GM12874 (cell line): ENCODE measurements around the gene COA1.

ENCODE experiments used
- TF ChIP-seq, protein P1 (sequence below): IDR thresholded peaks from 2 replicates; pipeline ENCODE4 v1.5.1; 2011; ENCODE audit warnings: low read depth, mild to moderate bottlenecking, control low read depth, low read length, moderate library complexity; ENCODE audit not compliant: insufficient read depth

The COA1 gene

GRCh38 chr7:43701929-43702328 is 27.4 kb downstream of the COA1 start:
- TF ChIP-seq, protein P1, sequence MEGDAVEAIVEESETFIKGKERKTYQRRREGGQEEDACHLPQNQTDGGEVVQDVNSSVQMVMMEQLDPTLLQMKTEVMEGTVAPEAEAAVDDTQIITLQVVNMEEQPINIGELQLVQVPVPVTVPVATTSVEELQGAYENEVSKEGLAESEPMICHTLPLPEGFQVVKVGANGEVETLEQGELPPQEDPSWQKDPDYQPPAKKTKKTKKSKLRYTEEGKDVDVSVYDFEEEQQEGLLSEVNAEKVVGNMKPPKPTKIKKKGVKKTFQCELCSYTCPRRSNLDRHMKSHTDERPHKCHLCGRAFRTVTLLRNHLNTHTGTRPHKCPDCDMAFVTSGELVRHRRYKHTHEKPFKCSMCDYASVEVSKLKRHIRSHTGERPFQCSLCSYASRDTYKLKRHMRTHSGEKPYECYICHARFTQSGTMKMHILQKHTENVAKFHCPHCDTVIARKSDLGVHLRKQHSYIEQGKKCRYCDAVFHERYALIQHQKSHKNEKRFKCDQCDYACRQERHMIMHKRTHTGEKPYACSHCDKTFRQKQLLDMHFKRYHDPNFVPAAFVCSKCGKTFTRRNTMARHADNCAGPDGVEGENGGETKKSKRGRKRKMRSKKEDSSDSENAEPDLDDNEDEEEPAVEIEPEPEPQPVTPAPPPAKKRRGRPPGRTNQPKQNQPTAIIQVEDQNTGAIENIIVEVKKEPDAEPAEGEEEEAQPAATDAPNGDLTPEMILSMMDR, result no peak

- TF ChIP-seq, protein P1, result no peak
These were observed 27.8 kb downstream of the COA1 start for GRCh38 chr7:43701500-43701854.

DNA sequence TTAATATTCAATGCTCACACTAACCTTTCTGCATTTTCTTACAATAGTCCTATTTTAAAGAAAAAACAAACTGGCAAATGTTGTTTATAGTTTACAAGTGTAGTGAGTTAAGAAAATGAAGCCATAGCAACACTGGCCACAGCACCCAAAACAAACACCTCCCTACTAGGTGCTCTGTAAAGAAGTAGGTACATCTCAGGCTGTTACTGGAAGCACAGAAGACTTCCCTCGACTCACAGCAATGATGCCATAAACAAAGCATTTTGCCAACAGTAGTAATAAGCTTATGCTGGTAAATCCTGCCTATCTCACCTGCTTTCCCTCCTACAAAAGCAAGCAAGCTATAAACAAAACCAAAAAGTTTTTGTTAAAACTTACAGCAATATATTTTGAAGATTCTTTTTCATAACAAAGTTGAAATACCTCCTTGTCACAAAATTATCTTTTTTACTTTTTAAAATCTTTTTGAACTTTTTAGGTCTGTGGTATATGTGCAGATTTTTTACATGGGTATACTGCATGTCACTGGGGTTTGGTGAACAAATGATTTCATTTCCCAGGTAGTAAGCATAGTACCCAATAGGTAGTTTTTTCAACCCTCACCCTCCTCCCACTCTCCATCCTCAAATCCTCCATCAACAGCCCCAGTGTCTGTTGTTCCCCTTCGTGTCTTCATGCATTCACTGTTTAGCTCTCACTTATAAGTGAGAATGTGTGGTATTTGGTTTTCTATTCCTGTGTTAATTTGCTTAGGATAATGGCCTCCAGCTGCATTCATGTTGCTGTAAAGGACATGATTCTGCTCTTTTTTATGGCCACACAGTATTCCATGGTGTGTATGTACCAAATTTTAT is 28.4 kb downstream of the COA1 start:
- TF ChIP-seq, protein P1, result no peak

DNA sequence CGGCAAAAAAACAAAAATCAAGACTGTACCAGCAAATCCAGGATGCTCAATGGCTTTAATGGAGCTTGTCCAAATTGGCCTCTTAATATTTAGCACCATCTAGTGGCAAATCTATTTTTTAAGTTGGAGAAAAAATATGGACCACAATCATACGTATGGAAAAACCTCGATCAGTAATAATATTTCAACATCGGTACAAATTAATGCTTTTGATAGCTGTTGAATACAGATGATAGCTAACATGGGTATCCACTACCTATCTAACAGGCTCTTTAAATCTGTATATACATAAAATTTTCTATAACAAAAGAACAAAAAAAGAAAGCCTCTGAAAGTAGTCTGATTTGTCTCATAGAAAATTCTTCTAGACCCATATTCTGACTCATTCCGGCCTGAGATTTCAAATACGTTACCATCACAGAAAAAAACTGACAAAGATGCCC is 29.2 kb downstream of the COA1 start:
- TF ChIP-seq, protein P1, result no peak

DNA sequence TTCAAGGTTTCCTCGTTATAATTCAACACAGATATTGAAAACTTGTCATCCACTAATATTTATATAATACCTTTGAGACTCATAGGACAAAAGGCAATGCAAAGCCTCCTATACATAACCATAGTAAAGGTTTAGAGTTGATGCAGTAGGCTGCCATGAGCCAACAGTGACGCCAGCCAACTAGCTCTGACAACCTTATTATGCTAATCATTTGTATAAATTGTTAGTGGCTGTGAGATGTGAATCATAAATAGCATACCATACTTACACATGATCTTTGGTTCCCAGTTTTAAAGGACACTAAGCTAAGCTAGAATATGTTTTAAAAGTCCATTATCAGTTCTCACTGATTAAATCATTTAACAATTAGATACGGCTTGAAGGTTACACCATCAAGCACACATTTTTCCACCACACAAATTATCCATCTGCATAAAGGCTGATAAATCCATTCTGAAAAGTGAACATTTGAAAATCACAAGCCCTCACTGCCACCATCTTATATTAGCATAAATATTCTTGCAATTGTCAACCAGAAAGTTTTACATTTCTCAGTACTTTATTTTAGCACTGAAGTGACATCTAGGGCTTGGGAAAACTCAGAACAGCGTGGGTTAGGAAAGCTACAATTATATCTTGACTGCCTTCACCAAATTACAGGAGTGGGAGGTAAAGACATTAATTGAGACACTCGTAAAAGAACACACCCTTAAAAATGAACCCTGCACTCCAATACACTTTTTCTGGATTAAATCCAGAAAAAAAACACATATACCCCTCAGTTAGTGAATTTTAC is 30.7 kb downstream of the COA1 start:
- TF ChIP-seq, protein P1, result no peak

DNA sequence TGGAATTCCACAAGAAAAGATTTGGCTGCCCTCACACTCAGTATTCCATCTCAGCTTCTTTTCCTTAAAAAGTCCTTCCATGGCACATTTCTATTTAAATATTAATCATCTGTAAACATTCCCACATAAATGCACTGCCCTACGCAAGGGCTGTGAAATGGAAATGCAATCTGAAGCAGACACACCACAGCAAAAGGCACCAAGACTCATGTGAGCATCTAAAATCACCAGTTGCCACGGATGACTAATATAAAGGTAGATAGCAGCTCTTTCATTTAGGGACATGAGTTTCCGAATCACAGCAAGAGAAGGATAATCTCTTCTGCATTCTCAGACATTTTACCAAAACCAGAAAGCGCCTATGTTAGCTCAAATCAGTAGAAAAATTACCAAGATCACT is 31.6 kb downstream of the COA1 start:
- TF ChIP-seq, protein P1, result no peak

DNA sequence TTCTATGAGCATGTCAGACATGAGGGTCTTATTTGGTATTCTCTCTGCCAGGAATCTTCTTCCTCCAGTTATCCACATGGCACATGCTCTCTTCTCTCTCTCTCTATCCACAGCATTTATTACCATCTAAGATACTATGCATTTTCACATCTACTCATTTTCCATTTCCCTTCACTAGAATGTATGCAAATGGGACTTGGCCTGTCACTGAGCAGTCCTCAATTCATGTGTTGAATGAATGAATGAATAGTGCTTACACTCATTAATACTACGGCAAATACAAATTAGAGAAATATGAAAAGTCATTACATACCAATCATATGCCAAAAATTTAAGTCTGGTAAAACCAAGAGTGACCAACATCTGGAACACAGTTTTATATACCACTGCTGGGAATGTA is 34.0 kb downstream of the COA1 start:
- TF ChIP-seq, protein P1, result no peak
